ENCODE data around the gene DLG5. TPM values are rescaled to one million over a fixed set of nuclear protein-coding genes. Genes with fewer than 3 reads are reported as not detected.

The DLG5 gene
- total RNA-seq, 1 experiment from 2014 or later: 69.7 TPM

DNA sequence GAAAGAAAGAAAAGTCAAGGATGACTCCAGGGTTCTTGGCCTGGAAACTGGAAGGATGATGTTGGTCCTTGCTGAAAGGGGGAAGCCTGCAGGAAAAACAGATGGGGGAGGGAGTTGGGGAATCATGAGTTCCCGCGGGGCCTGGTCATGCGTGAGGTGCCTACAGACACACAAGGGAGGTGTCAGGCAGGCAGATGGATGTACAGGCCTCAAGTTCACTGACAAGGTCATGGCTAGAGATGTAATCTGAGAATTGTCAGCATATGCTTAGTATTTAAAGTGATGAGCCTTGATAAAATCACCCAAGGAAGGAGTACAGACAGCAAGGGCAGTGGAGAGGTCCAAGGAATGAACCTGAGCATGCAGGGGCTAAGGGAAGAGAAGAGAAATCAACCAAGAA is 46.8 kb downstream of the DLG5 start:
- Histone ChIP-seq H3K9me3 (no peaks in the 10 kb centered on the region), H3K36me3 (ENCODE audit: control insufficient read depth, insufficient read depth, low read length) (peaks cover 2% of the 10 kb centered on the region), H3K4me3 (ENCODE audit: low read depth, low read length) (no peak overlapping the region), H3K27me3 (replicated peaks; ENCODE audit: control insufficient read depth, insufficient read depth, low read length) (no peaks in the 10 kb centered on the region), H3K4me1 (no peaks in the 10 kb centered on the region)
- intact Hi-C loops (cut with micrococcal nuclease; ENCODE audit: unreplicated experiment): no loop called here
- TF ChIP-seq, protein P1, sequence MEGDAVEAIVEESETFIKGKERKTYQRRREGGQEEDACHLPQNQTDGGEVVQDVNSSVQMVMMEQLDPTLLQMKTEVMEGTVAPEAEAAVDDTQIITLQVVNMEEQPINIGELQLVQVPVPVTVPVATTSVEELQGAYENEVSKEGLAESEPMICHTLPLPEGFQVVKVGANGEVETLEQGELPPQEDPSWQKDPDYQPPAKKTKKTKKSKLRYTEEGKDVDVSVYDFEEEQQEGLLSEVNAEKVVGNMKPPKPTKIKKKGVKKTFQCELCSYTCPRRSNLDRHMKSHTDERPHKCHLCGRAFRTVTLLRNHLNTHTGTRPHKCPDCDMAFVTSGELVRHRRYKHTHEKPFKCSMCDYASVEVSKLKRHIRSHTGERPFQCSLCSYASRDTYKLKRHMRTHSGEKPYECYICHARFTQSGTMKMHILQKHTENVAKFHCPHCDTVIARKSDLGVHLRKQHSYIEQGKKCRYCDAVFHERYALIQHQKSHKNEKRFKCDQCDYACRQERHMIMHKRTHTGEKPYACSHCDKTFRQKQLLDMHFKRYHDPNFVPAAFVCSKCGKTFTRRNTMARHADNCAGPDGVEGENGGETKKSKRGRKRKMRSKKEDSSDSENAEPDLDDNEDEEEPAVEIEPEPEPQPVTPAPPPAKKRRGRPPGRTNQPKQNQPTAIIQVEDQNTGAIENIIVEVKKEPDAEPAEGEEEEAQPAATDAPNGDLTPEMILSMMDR (IDR thresholded peaks at IDR 0.05; ENCODE audit: insufficient read depth in 1 of 2, low read depth in 1 of 2, low read length in 1 of 2, severe bottlenecking in 1 of 2, unreplicated experiment in 1 of 2): no peak
- Mint-ChIP-seq H3K4me3 (ENCODE audit: unreplicated experiment) (no peak overlapping the region), H3K27ac (ENCODE audit: unreplicated experiment) (no peak overlapping the region), H3K9me3 (ENCODE audit: unreplicated experiment) (no peaks in the 10 kb centered on the region), H3K36me3 (ENCODE audit: insufficient read depth, unreplicated experiment) (peaks cover 14% of the 10 kb centered on the region), H3K4me1 (ENCODE audit: low read depth, unreplicated experiment) (peaks cover 4% of the 10 kb centered on the region), H3K27me3 (ENCODE audit: insufficient read depth, unreplicated experiment) (no peaks in the 10 kb centered on the region)
- DNase-seq: no peak
- ChIA-PET POLR2A (no interaction called here), CTCF (no interaction called here)
- no TSS peak for BruUV-seq (replicated peaks)

DNA sequence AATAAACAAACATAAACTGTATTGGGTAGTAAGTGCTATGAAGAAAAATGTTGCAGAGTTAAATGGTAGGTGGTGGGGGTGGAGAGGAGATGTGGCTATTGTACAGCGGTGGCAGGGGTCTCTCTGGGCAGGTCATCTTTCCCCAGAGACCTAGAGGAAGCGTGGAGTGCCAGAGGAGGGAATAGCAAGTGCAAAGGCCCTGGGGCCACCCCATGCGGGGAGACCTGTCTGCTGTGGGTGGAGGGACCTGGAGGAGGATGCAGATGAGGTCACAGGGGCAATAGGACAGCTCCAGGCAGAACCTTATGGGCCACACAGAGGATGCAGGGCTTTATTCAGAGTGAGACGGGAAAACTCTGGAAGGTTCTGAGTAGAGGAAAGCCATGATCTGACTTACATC is 47.5 kb downstream of the DLG5 start:
- Mint-ChIP-seq H3K9me3 (ENCODE audit: unreplicated experiment) (no peaks in the 10 kb centered on the region), H3K36me3 (ENCODE audit: insufficient read depth, unreplicated experiment) (peaks cover 18% of the 10 kb centered on the region), H3K27me3 (ENCODE audit: insufficient read depth, unreplicated experiment) (no peaks in the 10 kb centered on the region), H3K27ac (ENCODE audit: unreplicated experiment) (no peak overlapping the region), H3K4me3 (ENCODE audit: unreplicated experiment) (no peak overlapping the region), H3K4me1 (ENCODE audit: low read depth, unreplicated experiment) (peaks cover 4% of the 10 kb centered on the region)
- no peaks in the 10 kb centered on the region for H3K4me1 ChIP-seq
- intact Hi-C loops (cut with micrococcal nuclease; ENCODE audit: unreplicated experiment): no loop called here
- CTCF ChIA-PET: interaction anchor here (1.4 kb wide), 1 partner anchor 10 kb away, joined by 4 read pairs; no protein-coding TSS in a partner anchor
- no peaks in the 10 kb centered on the region for H3K9me3 ChIP-seq
- no peak overlapping the region for H3K4me3 ChIP-seq (ENCODE audit: low read depth, low read length)
- no peaks in the 10 kb centered on the region for H3K27me3 ChIP-seq (replicated peaks; ENCODE audit: control insufficient read depth, insufficient read depth, low read length)
- DNase-seq: no peak
- BruUV-seq (replicated peaks): no TSS peak
- TF ChIP-seq, protein P1 (IDR thresholded peaks at IDR 0.05; ENCODE audit: insufficient read depth in 1 of 2, low read depth in 1 of 2, low read length in 1 of 2, severe bottlenecking in 1 of 2, unreplicated experiment in 1 of 2): no peak
- POLR2A ChIA-PET: no interaction called here
- peaks cover 2% of the 10 kb centered on the region for H3K36me3 ChIP-seq (ENCODE audit: control insufficient read depth, insufficient read depth, low read length)

DNA sequence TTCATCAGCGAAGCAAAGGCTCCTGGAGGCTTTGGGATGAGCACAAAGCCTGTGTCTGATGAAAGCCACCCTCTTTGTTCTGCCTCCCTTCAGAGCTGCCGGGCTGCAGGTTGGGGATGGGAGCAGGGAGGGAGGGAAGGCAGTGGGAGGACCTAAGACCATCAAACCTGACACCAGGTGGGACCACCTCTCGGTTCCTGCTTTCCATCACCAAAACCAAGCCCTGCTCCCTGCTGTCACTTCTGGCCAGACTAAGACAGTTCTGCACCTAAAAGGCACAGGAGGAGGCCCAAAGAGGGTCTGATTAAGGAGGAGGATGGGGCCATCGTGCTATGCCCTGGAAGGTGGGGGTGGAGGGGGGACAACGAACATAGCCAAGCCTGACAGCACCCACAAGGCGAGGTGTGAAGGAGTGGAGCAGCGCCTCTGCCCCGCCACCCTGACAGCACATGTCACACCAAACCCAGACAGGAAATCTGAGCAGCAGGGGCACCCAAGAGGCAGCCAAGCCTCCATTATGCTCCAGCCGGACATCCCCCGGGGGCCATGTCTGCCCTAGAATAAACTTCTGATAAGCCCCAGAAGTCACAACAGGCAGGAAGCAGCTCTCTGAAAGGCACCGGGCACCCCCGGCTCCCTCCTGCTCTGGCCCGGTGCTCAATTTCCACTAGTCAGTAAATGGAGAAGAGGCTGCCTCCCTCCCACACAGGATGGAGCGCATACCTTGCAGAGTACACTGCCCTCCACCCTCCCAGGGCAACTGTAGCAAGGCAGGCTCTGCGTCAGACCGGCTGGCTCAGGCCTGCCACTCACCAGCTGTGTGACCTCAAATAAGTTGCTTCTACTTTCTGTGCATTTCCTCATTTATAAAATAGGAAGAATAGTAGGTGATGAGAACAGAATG is 48.9 kb downstream of the DLG5 start:
- H3K9me3 Mint-ChIP-seq (ENCODE audit: unreplicated experiment): no peaks in the 10 kb centered on the region
- intact Hi-C loops (cut with micrococcal nuclease; ENCODE audit: unreplicated experiment): no loop called here
- ChIA-PET CTCF (interaction anchor here (0.7 to 1.4 kb wide), 2 partner anchors 9 to 12 kb away, joined by 4 read pairs; no protein-coding TSS in a partner anchor), POLR2A (no interaction called here)
- H3K4me1 Mint-ChIP-seq (ENCODE audit: low read depth, unreplicated experiment): peaks cover 8% of the 10 kb centered on the region
- H3K4me3 ChIP-seq (ENCODE audit: low read depth, low read length): no peak overlapping the region
- peaks cover 2% of the 10 kb centered on the region for H3K36me3 ChIP-seq (ENCODE audit: control insufficient read depth, insufficient read depth, low read length)
- BruUV-seq (replicated peaks): no TSS peak
- H3K36me3 Mint-ChIP-seq (ENCODE audit: insufficient read depth, unreplicated experiment): peaks cover 22% of the 10 kb centered on the region
- H3K4me1 ChIP-seq: no peaks in the 10 kb centered on the region
- TF ChIP-seq, protein P1 (IDR thresholded peaks at IDR 0.05; ENCODE audit: insufficient read depth in 1 of 2, low read depth in 1 of 2, low read length in 1 of 2, severe bottlenecking in 1 of 2, unreplicated experiment in 1 of 2): no peak
- H3K27ac Mint-ChIP-seq (ENCODE audit: unreplicated experiment): no peak overlapping the region
- H3K4me3 Mint-ChIP-seq (ENCODE audit: unreplicated experiment): no peak overlapping the region
- H3K27me3 ChIP-seq (replicated peaks; ENCODE audit: control insufficient read depth, insufficient read depth, low read length): no peaks in the 10 kb centered on the region
- DNase-seq: no peak
- no peaks in the 10 kb centered on the region for H3K27me3 Mint-ChIP-seq (ENCODE audit: insufficient read depth, unreplicated experiment)
- no peaks in the 10 kb centered on the region for H3K9me3 ChIP-seq

Measured in Caco-2 (cell line).